HAP-1 (cell line): ENCODE data around the gene CCDC7.
"Not testable (repeated sequence)": the region's sequence is repeated elsewhere in the genome, so short reads cannot be mapped to it uniquely, and the experiment has no call there.

Experiments
- DNase-seq, 2 experiments: peaks; one replicate each; pipeline ENCODE4 v3.0.0-alpha.2; 2016 to 2020; ENCODE audit warnings: low spot score in 2 of 2
- H3K27me3 ChIP-seq: fragments of 250-450 bp; sonication (Bioruptor Pico); 2 replicates; pipeline ENCODE4 v1.5.1; 2020; ENCODE audit warnings: low read depth, mild to moderate bottlenecking, moderate library complexity
- H3K36me3 ChIP-seq: fragments of 250-450 bp; sonication (Bioruptor Pico); replicated peaks from 2 replicates; pipeline ENCODE4 v1.5.1; 2020; ENCODE audit warnings: mild to moderate bottlenecking
- H3K4me1 ChIP-seq: fragments of 250-450 bp; sonication (Bioruptor Pico); 2 replicates; pipeline ENCODE4 v1.5.1; 2020; ENCODE audit warnings: mild to moderate bottlenecking
- H3K4me3 ChIP-seq: fragments of 250-450 bp; sonication (Bioruptor Pico); 2 replicates; pipeline ENCODE4 v1.5.1; 2020; ENCODE audit warnings: mild to moderate bottlenecking, moderate library complexity
- H3K9me3 ChIP-seq: fragments of 250-450 bp; sonication (Bioruptor Pico); 2 replicates; pipeline ENCODE4 v1.5.1; 2020; ENCODE audit warnings: mild to moderate bottlenecking, moderate library complexity
- in situ Hi-C: fragments of 300-500 bp; cut with MboI; formaldehyde crosslinking; loops from 3 replicates; pipeline ENCODE4 v1.14.3; 2020; ENCODE audit warnings: low sequenced_read_pairs, inconsistent platforms, mixed read lengths

The CCDC7 gene

DNA sequence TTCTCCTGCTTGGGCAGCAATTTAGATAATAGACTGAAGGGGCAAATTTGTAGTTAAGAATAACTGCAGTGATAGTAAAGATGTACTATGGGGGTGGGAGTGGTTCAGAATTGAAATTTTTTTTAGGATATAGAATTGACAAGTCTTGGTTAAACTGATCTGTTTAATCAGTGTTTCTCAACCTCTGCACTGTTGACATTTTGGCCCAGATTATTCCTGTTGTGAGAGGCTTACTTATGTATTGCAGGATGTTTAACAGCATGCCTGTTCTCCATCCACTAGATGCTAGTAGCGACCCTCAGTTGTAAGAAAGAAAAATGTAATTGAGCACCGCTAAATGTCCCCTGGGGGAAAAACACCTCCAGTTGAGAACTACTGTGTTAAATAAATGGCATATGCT is 176.5 kb downstream of the CCDC7 start:
- in situ Hi-C loops = no loop called here
- H3K4me3 ChIP-seq = no peak overlapping the region
- H3K36me3 ChIP-seq = no peaks in the 10 kb centered on the region
- H3K4me1 ChIP-seq = no peaks in the 10 kb centered on the region
- H3K27me3 ChIP-seq = no peaks in the 10 kb centered on the region
- no peaks in the 10 kb centered on the region for H3K9me3 ChIP-seq
- no peak for DNase-seq

DNA sequence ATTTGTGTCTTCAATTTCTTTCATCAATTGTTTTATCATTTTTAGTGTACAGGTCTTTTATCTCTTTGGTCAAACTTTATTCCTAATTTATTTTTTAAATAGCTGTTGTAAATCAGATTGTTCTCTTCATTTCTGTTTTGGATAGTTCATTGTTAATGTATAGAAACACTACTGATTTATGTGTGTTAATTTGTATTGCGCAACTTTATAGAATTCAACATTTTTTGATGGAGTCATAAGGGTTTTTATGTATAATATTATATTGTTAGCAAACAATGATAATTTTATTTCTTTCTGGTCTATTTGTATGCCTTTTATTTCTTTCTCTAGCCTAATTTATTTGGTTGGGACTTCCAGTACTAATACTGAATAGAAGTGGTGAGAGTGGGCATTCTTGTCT is 181.2 kb downstream of the CCDC7 start:
- no peaks in the 10 kb centered on the region for H3K9me3 ChIP-seq
- H3K36me3 ChIP-seq = no peaks in the 10 kb centered on the region
- in situ Hi-C loops = no loop called here
- no peaks in the 10 kb centered on the region for H3K4me1 ChIP-seq
- no peak for DNase-seq
- H3K27me3 ChIP-seq = no peaks in the 10 kb centered on the region
- H3K4me3 ChIP-seq = no peak overlapping the region

- in situ Hi-C loops = no loop called here
- Histone ChIP-seq H3K9me3 (no peaks in the 10 kb centered on the region), H3K27me3 (no peaks in the 10 kb centered on the region), H3K4me3 (no peak overlapping the region), H3K4me1 (no peaks in the 10 kb centered on the region), H3K36me3 (no peaks in the 10 kb centered on the region)
- no peak for DNase-seq
These were observed 184.0 kb downstream of the CCDC7 start for GRCh38 chr10:32629910-32630309.

- no peaks in the 10 kb centered on the region for H3K36me3 ChIP-seq
- in situ Hi-C loops = no loop called here
- no peaks in the 10 kb centered on the region for H3K4me1 ChIP-seq
- no peaks in the 10 kb centered on the region for H3K27me3 ChIP-seq
- H3K4me3 ChIP-seq = no peak overlapping the region
- no peak for DNase-seq
- H3K9me3 ChIP-seq = no peaks in the 10 kb centered on the region
These were observed 200.6 kb downstream of the CCDC7 start for GRCh38 chr10:32646535-32646934.

GRCh38 chr10:32650246-32650655 is 204.3 kb downstream of the CCDC7 start:
- in situ Hi-C loops = no loop called here
- no peaks in the 10 kb centered on the region for H3K4me1 ChIP-seq
- no peaks in the 10 kb centered on the region for H3K9me3 ChIP-seq
- H3K36me3 ChIP-seq = no peaks in the 10 kb centered on the region
- no peak overlapping the region for H3K4me3 ChIP-seq
- H3K27me3 ChIP-seq = no peaks in the 10 kb centered on the region
- no peak for DNase-seq

DNA sequence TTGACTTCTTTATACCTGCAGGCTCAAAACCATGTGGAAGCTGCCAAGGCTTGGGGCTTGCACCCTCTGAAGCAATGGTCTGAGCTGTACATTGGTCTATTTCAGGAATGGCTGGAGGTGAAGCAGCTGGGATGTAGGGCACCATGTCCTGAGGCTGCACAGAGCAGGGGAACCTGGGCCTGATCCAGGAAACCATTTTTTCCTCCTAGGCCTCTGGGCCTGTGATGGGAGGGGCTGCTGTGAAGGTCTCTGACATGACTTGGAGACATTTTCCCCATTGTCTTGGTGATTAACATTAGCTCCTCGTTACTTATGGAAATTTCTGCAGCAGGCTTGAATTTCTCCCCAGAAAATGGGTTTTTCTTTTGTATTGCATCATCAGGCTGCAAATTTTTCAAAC is 211.5 kb downstream of the CCDC7 start:
- H3K4me3 ChIP-seq, H3K9me3 ChIP-seq, H3K4me1 ChIP-seq, in situ Hi-C loops, H3K36me3 ChIP-seq, DNase-seq, H3K27me3 ChIP-seq: not testable (repeated sequence)

GRCh38 chr10:32661346-32661745 is 215.4 kb downstream of the CCDC7 start:
- no peaks in the 10 kb centered on the region for H3K36me3 ChIP-seq
- in situ Hi-C loops = no loop called here
- DNase-seq = no peak
- H3K27me3 ChIP-seq = no peaks in the 10 kb centered on the region
- peaks cover 7% of the 10 kb centered on the region; the same call in 1 of the 2 replicates for H3K9me3 ChIP-seq
- no peaks in the 10 kb centered on the region for H3K4me1 ChIP-seq
- H3K4me3 ChIP-seq = no peak overlapping the region

GRCh38 chr10:32680803-32681557 is 235.0 kb downstream of the CCDC7 start:
- in situ Hi-C loops = no loop called here

DNA sequence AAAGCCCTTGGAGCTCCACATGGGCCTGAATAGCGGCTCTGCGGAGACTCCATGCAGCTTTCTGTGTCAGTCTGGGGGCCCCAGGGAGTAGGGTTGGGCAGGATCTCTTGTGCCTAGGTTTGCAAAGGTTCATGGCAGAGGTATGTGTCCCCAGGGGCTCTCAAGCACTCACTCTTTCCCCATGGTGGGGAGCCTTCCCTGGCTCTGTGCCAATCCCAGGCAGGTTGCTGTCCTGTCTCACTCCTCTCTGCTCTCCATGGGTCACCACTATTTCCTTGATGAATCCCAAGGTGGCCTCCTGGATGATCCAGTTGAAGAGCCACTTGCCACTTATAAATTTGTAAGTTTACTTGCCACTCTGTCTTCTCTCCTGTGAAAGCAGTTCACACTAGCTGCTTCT is 238.4 kb downstream of the CCDC7 start:
- Histone ChIP-seq H3K27me3 (no peaks in the 10 kb centered on the region), H3K4me3 (no peak overlapping the region), H3K4me1 (no peaks in the 10 kb centered on the region), H3K9me3 (no peaks in the 10 kb centered on the region), H3K36me3 (no peaks in the 10 kb centered on the region)
- DNase-seq = no peak
- in situ Hi-C loops = no loop called here

More at GRCh38 chr10:32680803-32681557, 235.0 kb downstream of the CCDC7 start:
- no peaks in the 10 kb centered on the region for H3K9me3 ChIP-seq
- no peak overlapping the region for H3K4me3 ChIP-seq
- no peaks in the 10 kb centered on the region for H3K4me1 ChIP-seq
- H3K27me3 ChIP-seq = no peaks in the 10 kb centered on the region
- no peaks in the 10 kb centered on the region for H3K36me3 ChIP-seq
- peak in 1 of 2 experiments; percentile 20 for DNase-seq

DNA sequence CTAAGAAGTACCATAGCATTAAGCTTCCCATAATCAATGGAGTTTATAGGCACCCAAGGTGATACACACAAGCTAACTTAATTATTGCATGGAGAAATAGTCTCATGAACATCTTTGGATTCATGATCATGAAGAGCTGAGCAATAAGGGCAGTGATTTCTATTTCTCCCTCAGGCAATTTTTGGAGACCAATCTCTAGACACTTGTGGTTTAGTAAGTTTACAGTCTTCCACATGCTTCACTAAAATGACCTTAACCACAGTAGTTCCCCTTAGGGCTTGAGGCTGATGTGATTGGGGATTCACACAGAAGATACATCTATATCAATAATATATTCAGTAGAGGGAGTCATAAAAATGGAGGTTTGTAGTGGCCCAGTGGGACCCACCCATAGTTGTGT is 241.2 kb downstream of the CCDC7 start:
- in situ Hi-C loops = no loop called here
- no peaks in the 10 kb centered on the region for H3K9me3 ChIP-seq
- no peaks in the 10 kb centered on the region for H3K27me3 ChIP-seq
- H3K36me3 ChIP-seq = no peaks in the 10 kb centered on the region
- no peak overlapping the region for H3K4me3 ChIP-seq
- DNase-seq = no peak
- peaks cover 7% of the 10 kb centered on the region for H3K4me1 ChIP-seq

- Histone ChIP-seq H3K4me1 (peaks cover 7% of the 10 kb centered on the region), H3K4me3 (no peak overlapping the region), H3K9me3 (no peaks in the 10 kb centered on the region), H3K27me3 (no peaks in the 10 kb centered on the region), H3K36me3 (no peaks in the 10 kb centered on the region)
- in situ Hi-C loops = no loop called here
- no peak for DNase-seq
These were observed 241.6 kb downstream of the CCDC7 start for GRCh38 chr10:32687546-32687945.

GRCh38 chr10:32692174-32692573 is 246.2 kb downstream of the CCDC7 start:
- Histone ChIP-seq H3K27me3 (no peaks in the 10 kb centered on the region), H3K4me3 (no peak overlapping the region), H3K4me1 (peaks cover 7% of the 10 kb centered on the region), H3K36me3 (no peaks in the 10 kb centered on the region), H3K9me3 (no peaks in the 10 kb centered on the region; the same call in 1 of the 2 replicates)
- in situ Hi-C loops = no loop called here
- DNase-seq = peak; percentile 81

DNA sequence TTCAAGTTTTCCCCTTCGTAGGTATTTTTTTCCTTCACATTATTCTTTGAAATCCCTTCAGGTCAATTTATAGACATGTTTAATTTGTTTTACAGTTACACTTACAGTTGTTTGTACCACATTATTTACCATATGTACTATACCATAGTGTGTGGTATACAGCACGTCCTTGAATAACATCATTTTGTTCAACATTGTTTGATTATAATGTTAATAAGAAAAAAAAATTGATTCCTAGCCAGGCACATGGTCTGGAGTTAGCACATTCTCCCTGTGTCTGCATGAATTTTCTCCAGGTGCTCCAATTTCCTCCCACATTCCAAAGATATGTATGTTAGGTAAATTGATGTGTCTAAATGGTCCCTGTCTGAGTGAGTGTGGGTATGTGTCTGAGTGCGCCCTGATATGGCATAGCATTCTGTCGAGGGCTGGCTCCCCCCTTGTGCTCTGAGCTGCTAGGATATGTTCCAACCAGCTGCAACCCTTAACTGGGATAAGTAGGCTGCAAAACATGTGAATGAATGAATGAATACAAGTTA is 247.6 kb downstream of the CCDC7 start:
- no peaks in the 10 kb centered on the region; the same call in 1 of the 2 replicates for H3K9me3 ChIP-seq
- H3K27me3 ChIP-seq = no peaks in the 10 kb centered on the region
- H3K36me3 ChIP-seq = no peaks in the 10 kb centered on the region
- in situ Hi-C loops = no loop called here
- no peak overlapping the region for H3K4me3 ChIP-seq
- no peak for DNase-seq
- H3K4me1 ChIP-seq = peaks cover 7% of the 10 kb centered on the region

- H3K4me3 ChIP-seq, DNase-seq, H3K9me3 ChIP-seq, in situ Hi-C loops, H3K36me3 ChIP-seq, H3K4me1 ChIP-seq, H3K27me3 ChIP-seq: not testable (repeated sequence)
These were observed 253.7 kb downstream of the CCDC7 start for GRCh38 chr10:32699683-32700082.
